DOHH2 (cell line): ENCODE results near the gene FIZ1.

Source experiments
- EZH2phosphoT487 ChIP-seq: fragments of 200-600 bp; sonication (generic); IDR thresholded peaks from 2 replicates; pipeline ENCODE4 v1.6.1; 2017; ENCODE audit warnings: borderline replicate concordance, mild to moderate bottlenecking, antibody characterized with exemption, low read length, moderate library complexity, mixed read lengths
- TF ChIP-seq, protein P1 (sequence below): fragments of 200-600 bp; sonication (generic); IDR thresholded peaks from one replicate; pipeline ENCODE4 v1.5.1; 2014; ENCODE audit warnings: antibody characterized with exemption, mild to moderate bottlenecking, low read depth, low read length; ENCODE audit not compliant: poor library complexity, severe bottlenecking

DNA sequence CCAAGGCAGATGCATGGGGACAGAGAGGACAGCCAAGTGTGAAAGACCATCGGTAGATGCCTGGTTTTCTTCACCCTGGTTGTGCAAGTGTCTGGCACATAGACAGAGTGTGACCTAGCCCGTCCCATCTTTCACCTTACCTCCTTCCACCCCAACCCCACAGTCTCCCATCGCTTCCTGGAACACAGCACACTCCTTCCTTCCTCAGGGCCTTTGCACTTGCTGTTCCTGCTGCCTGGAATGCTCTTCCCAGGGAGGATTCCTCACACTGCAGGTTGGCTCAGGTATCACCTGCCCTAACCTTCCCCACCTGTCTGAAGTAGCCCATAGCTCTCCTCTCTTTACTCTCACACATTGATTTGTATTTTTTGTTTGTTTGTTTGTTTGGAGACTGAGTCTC lies 3.0 kb downstream of the FIZ1 start:
- TF ChIP-seq, protein P1, sequence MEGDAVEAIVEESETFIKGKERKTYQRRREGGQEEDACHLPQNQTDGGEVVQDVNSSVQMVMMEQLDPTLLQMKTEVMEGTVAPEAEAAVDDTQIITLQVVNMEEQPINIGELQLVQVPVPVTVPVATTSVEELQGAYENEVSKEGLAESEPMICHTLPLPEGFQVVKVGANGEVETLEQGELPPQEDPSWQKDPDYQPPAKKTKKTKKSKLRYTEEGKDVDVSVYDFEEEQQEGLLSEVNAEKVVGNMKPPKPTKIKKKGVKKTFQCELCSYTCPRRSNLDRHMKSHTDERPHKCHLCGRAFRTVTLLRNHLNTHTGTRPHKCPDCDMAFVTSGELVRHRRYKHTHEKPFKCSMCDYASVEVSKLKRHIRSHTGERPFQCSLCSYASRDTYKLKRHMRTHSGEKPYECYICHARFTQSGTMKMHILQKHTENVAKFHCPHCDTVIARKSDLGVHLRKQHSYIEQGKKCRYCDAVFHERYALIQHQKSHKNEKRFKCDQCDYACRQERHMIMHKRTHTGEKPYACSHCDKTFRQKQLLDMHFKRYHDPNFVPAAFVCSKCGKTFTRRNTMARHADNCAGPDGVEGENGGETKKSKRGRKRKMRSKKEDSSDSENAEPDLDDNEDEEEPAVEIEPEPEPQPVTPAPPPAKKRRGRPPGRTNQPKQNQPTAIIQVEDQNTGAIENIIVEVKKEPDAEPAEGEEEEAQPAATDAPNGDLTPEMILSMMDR, result no peak
- no peak for TF ChIP-seq EZH2phosphoT487
